Progenitor cell of endocrine pancreas (in vitro differentiated cells): ENCODE data around the gene FBXW7. TPM values are rescaled to one million over a fixed set of nuclear protein-coding genes. Genes with fewer than 3 reads are reported as not detected.

Source experiments
- DNase-seq: peaks from one replicate; pipeline ENCODE4 v3.0.0; 2021; ENCODE audit warnings: low spot score; ENCODE audit not compliant: unreplicated experiment
- H3K27ac Mint-ChIP-seq: 2 replicates; pipeline ENCODE4 v1.8.0; 2021; ENCODE audit warnings: mild to moderate bottlenecking, moderate library complexity, mixed read lengths
- H3K27me3 Mint-ChIP-seq: 2 replicates; pipeline ENCODE4 v1.8.0; 2021; ENCODE audit warnings: mixed read lengths
- H3K36me3 Mint-ChIP-seq: 2 replicates; pipeline ENCODE4 v1.8.0; 2022; ENCODE audit warnings: mixed read lengths; ENCODE audit not compliant: insufficient read depth
- H3K4me1 Mint-ChIP-seq: 2 replicates; pipeline ENCODE4 v1.8.0; 2021; ENCODE audit warnings: low read depth, mixed read lengths
- H3K4me3 Mint-ChIP-seq: 2 replicates; pipeline ENCODE4 v1.8.0; 2021; ENCODE audit warnings: low read depth, mild to moderate bottlenecking, moderate library complexity, mixed read lengths
- H3K9me3 Mint-ChIP-seq: 2 replicates; pipeline ENCODE4 v1.8.0; 2021; ENCODE audit warnings: low read depth, mixed read lengths
- CTCF ChIP-seq: fragments of 200-600 bp; sonication (generic); IDR thresholded peaks from one replicate; pipeline ENCODE4 v1.5.0; 2021; ENCODE audit warnings: antibody characterized with exemption, mild to moderate bottlenecking; ENCODE audit not compliant: unreplicated experiment
- total RNA-seq: library from RNA; stranded (reverse); gene quantifications from 2 replicates; pipeline ENCODE4 v1.2.1, GENCODE V29; 2021

FBXW7 gene
- total RNA-seq, 1 donor from 2014 or later, result 52.1 TPM

GRCh38 chr4:152299553-152299952, 236.3 kb downstream of the FBXW7 start:
- H3K36me3 Mint-ChIP-seq, result no peaks in the 10 kb centered on the region
- H3K4me3 Mint-ChIP-seq, result no peak overlapping the region
- DNase-seq, result no peak
- no peak overlapping the region for H3K27ac Mint-ChIP-seq
- no peak for TF ChIP-seq CTCF
- peaks cover 3% of the 10 kb centered on the region for H3K27me3 Mint-ChIP-seq
- peaks cover 6% of the 10 kb centered on the region for H3K4me1 Mint-ChIP-seq
- H3K9me3 Mint-ChIP-seq, result no peaks in the 10 kb centered on the region

GRCh38 chr4:152296386-152296785, 239.5 kb downstream of the FBXW7 start:
- Mint-ChIP-seq H3K9me3 (no peaks in the 10 kb centered on the region), H3K4me1 (peaks cover 1% of the 10 kb centered on the region), H3K36me3 (no peaks in the 10 kb centered on the region), H3K27me3 (peaks cover 8% of the 10 kb centered on the region), H3K4me3 (no peak overlapping the region), H3K27ac (no peak overlapping the region)
- DNase-seq, result no peak
- TF ChIP-seq CTCF, result no peak

GRCh38 chr4:152294765-152295164, 241.1 kb downstream of the FBXW7 start:
- H3K27me3 Mint-ChIP-seq, result peaks cover 8% of the 10 kb centered on the region
- H3K36me3 Mint-ChIP-seq, result no peaks in the 10 kb centered on the region
- no peak for DNase-seq
- H3K4me3 Mint-ChIP-seq, result no peak overlapping the region
- peaks cover 1% of the 10 kb centered on the region for H3K4me1 Mint-ChIP-seq
- no peak overlapping the region for H3K27ac Mint-ChIP-seq
- no peaks in the 10 kb centered on the region for H3K9me3 Mint-ChIP-seq
- TF ChIP-seq CTCF, result no peak

- Mint-ChIP-seq H3K27ac (no peak overlapping the region), H3K9me3 (no peaks in the 10 kb centered on the region), H3K36me3 (no peaks in the 10 kb centered on the region), H3K27me3 (peaks cover 8% of the 10 kb centered on the region), H3K4me1 (peaks cover 1% of the 10 kb centered on the region), H3K4me3 (no peak overlapping the region)
- no peak for DNase-seq
- TF ChIP-seq CTCF, result no peak
Measured at GRCh38 chr4:152294331-152294730, 241.6 kb downstream of the FBXW7 start.

- no peak for TF ChIP-seq CTCF
- Mint-ChIP-seq H3K9me3 (no peaks in the 10 kb centered on the region), H3K27me3 (peaks cover 8% of the 10 kb centered on the region), H3K36me3 (no peaks in the 10 kb centered on the region), H3K4me3 (no peak overlapping the region), H3K27ac (no peak overlapping the region), H3K4me1 (peaks cover 1% of the 10 kb centered on the region)
- DNase-seq, result no peak
Measured at GRCh38 chr4:152293527-152293926, 242.4 kb downstream of the FBXW7 start.
